T-helper 17 cell (primary cell): ENCODE measurements around the gene HIPK2. TPM values are rescaled to one million over a fixed set of nuclear protein-coding genes. Genes with fewer than 3 reads are reported as not detected.

ENCODE experiments used
- ATAC-seq: fragments of 150-1000 bp; cut with Tn5 transposase; 2 replicates; pipeline ENCODE4 v1.10.0; 2021; ENCODE audit warnings: mild to moderate bottlenecking, moderate library complexity
- DNase-seq, 3 donors: peaks; one replicate each; pipeline versions ENCODE4 v3.0.0 to v3.0.0-alpha.2; 2020 to 2021
- H3K9me3 ChIP-seq: one replicate; pipeline ENCODE4 v1.7.0; 2013; ENCODE audit warnings: low read length, mild to moderate bottlenecking; ENCODE audit not compliant: control insufficient read depth, poor library complexity, severe bottlenecking
- H3K27ac Mint-ChIP-seq: one replicate; pipeline ENCODE4 v1.8.0; 2022; ENCODE audit warnings: mild to moderate bottlenecking, moderate library complexity, mixed read lengths
- H3K27me3 Mint-ChIP-seq: one replicate; pipeline ENCODE4 v1.8.0; 2022; ENCODE audit warnings: mixed read lengths
- H3K36me3 Mint-ChIP-seq: one replicate; pipeline ENCODE4 v1.8.0; 2022; ENCODE audit warnings: low read depth, mixed read lengths
- H3K4me1 Mint-ChIP-seq: one replicate; pipeline ENCODE4 v1.8.0; 2022; ENCODE audit warnings: mild to moderate bottlenecking, mixed read lengths
- H3K4me3 Mint-ChIP-seq: one replicate; pipeline ENCODE4 v1.8.0; 2022; ENCODE audit warnings: mild to moderate bottlenecking, moderate library complexity, mixed read lengths
- total RNA-seq, 4 donors: library from RNA in 2 of 4; stranded (reverse) in 2 of 4; gene quantifications; one replicate each; pipeline ENCODE4 v1.2.3 and lab custom pipeline; 2022 to 2026

The HIPK2 gene
- total RNA-seq = 10 to 100 TPM; 36.9 to 42.9 TPM
- total RNA-seq (lab: John Stamatoyannopoulos, UW) = 61.1 to 87.7 reads per million in 2 donors

GRCh38 chr7:139777948-139778841, at the start of gene HIPK2:
Gene HIPK2 (minus strand): TSS chr7:139777998. CDS start chr7:139777623, 375 bp downstream.
- H3K9me3 ChIP-seq = no peaks in the 10 kb centered on the region
- peak within 1 kb of the TSS; percentile 99 for H3K27ac Mint-ChIP-seq
- peak within 1 kb of the TSS; percentile 99 for H3K4me3 Mint-ChIP-seq
- H3K27me3 Mint-ChIP-seq = peaks cover 21% of the 10 kb centered on the region
- DNase-seq (peak; percentile 62 to 64 (median 62)), ATAC-seq (peak; percentile 71)
- peaks cover 6% of the 10 kb centered on the region for H3K36me3 Mint-ChIP-seq
- peaks cover 44% of the 10 kb centered on the region for H3K4me1 Mint-ChIP-seq

GRCh38 chr7:139827042-139827441, 49.2 kb upstream of the HIPK2 start:
- DNase-seq = no peak
- Mint-ChIP-seq H3K27me3 (peaks cover 5% of the 10 kb centered on the region), H3K27ac (no peak overlapping the region), H3K36me3 (no peaks in the 10 kb centered on the region), H3K4me3 (peak overlapping the region; percentile 12), H3K4me1 (peaks cover 27% of the 10 kb centered on the region)
- H3K9me3 ChIP-seq = no peaks in the 10 kb centered on the region
- no peak for ATAC-seq

DNA sequence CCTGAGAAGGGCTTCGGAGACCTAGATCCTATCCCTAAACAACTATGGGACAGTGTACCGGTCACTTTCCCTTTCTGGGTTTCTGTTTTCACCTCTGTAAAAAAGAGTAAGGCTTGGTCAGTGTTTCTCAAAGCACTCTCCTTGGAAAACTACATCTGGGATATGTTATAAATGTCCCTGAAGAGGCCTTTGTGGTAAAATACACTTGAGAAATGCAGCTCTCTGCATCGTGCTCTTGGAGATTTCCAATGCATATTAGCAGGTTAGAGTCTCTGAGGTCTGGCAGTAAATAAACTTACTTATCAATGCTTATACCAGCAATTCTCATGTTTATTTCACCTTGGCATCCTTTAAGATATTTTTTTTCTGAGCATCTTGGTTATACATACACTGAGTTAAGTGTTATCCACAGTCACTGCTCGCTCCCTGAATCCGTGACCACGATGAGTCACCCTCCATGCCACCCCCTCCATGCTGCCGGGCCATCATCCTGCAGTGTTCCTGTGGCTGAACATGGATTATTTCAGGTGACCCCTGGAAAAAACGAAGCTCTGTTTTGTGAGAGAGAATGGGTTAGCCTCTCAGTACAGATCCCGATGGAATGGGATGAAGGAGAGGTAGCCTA, 48.0 kb upstream of the HIPK2 start:
- H3K27me3 Mint-ChIP-seq = peaks cover 5% of the 10 kb centered on the region
- no peak for ATAC-seq
- H3K27ac Mint-ChIP-seq = peak overlapping the region; percentile 82
- H3K4me3 Mint-ChIP-seq = no peak overlapping the region
- no peak for DNase-seq
- peaks cover 21% of the 10 kb centered on the region for H3K4me1 Mint-ChIP-seq
- H3K9me3 ChIP-seq = no peaks in the 10 kb centered on the region
- no peaks in the 10 kb centered on the region for H3K36me3 Mint-ChIP-seq

DNA sequence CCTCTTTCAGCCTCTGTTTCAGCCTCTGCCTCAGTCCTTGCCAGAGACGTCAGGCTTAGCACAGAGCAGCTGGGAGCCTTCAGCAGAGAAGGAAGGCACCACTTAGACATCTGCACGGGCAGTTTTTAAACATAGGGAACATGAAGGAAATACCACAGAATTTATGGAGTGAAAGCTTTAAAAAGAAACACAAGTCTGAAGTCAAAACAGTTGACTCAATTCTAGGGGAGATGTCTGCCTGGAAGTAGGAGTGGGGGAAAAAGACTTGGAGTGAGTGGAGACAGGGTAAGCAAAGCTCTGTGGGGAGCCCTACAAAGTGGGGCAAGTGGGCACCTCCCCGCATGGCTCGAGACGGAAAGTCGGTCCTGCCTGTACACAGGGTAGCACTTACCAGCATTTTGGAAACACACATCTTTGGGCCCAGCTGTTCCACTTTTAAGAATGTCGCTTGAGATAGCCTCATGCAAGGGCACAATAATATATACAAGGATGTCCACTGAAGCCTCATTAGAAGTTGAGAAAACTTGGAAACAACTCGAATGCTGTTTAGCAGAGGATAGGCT, 46.2 kb upstream of the HIPK2 start:
- ATAC-seq = no peak
- no peak overlapping the region for H3K4me3 Mint-ChIP-seq
- H3K27me3 Mint-ChIP-seq = peaks cover 5% of the 10 kb centered on the region
- no peaks in the 10 kb centered on the region for H3K36me3 Mint-ChIP-seq
- no peak overlapping the region for H3K27ac Mint-ChIP-seq
- no peaks in the 10 kb centered on the region for H3K9me3 ChIP-seq
- peaks cover 11% of the 10 kb centered on the region for H3K4me1 Mint-ChIP-seq
- DNase-seq = no peak

GRCh38 chr7:139822855-139823254, 45.1 kb upstream of the HIPK2 start:
- DNase-seq (no peak), ATAC-seq (no peak)
- peaks cover 10% of the 10 kb centered on the region for H3K4me1 Mint-ChIP-seq
- no peaks in the 10 kb centered on the region for H3K9me3 ChIP-seq
- H3K27ac Mint-ChIP-seq = no peak overlapping the region
- H3K27me3 Mint-ChIP-seq = peaks cover 5% of the 10 kb centered on the region
- no peaks in the 10 kb centered on the region for H3K36me3 Mint-ChIP-seq
- H3K4me3 Mint-ChIP-seq = no peak overlapping the region

DNA sequence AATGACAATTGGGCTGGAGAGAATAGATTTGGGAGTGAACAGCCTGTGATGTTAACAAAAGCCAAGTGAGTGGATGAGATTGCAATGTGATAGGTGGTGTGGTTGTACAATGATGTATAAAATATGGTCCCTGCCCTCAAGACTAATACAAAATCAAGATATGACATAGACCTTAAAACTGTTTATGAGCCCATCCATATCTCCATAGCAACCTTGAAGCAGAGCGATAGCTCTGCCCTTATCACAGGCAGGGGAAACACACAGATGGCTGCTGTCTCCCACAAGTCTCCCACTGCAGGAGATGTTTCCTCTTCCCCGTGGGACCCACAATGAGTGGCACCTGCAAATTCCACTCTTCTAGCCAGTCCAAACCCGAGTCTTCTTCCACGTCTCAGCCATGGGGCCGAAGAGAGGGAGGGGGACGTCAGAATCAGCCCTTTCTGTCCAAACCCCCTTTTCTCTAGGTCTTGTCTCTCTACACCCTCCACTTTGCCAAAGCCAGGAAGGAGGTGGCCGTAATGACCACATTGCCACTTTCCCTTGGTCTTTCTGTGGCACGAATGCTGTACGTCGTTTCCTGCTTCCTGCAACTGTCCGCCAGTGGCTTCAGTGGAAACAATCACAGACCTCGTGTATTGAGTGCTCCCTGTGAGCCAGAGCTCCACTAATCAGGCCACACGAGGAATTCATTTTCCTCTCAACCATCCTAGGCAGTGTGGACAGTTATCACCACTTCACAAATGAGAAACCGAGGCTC, 43.7 kb upstream of the HIPK2 start:
- peaks cover 4% of the 10 kb centered on the region for H3K36me3 Mint-ChIP-seq
- DNase-seq (no peak), ATAC-seq (peak; percentile 32)
- H3K4me3 Mint-ChIP-seq = no peak overlapping the region
- H3K4me1 Mint-ChIP-seq = no peaks in the 10 kb centered on the region
- H3K27ac Mint-ChIP-seq = no peak overlapping the region
- H3K27me3 Mint-ChIP-seq = no peaks in the 10 kb centered on the region
- no peaks in the 10 kb centered on the region for H3K9me3 ChIP-seq

- Mint-ChIP-seq H3K27me3 (no peaks in the 10 kb centered on the region), H3K4me3 (no peak overlapping the region), H3K4me1 (no peaks in the 10 kb centered on the region), H3K36me3 (peaks cover 4% of the 10 kb centered on the region), H3K27ac (no peak overlapping the region)
- ATAC-seq (no peak), DNase-seq (no peak)
- no peaks in the 10 kb centered on the region for H3K9me3 ChIP-seq
These were observed 42.3 kb upstream of the HIPK2 start for GRCh38 chr7:139820089-139820488.

DNA sequence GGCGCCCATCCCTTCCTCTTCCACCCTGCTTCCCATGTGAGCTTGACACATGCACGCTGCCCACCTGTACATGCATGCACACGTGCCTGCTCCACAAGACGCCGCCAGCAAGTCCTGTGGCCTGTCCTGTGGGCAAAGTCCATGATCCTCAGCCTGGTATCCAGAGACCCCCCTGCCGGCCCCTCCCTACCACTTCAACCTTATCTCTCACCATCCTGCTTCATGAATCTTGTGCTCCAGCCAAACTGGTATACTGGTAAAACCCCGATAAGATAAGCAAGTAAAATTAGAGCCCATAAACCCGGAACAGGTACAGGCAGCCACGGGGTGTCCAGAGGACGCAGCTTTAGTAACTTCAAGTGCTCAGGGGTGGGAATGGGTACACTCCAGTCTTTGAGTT, 39.5 kb upstream of the HIPK2 start:
- no peak for DNase-seq
- no peaks in the 10 kb centered on the region for H3K9me3 ChIP-seq
- no peaks in the 10 kb centered on the region for H3K4me1 Mint-ChIP-seq
- no peak overlapping the region for H3K27ac Mint-ChIP-seq
- peaks cover 4% of the 10 kb centered on the region for H3K36me3 Mint-ChIP-seq
- H3K27me3 Mint-ChIP-seq = no peaks in the 10 kb centered on the region
- no peak overlapping the region for H3K4me3 Mint-ChIP-seq
- no peak for ATAC-seq

GRCh38 chr7:139813689-139814088, 35.9 kb upstream of the HIPK2 start:
- ATAC-seq (no peak), DNase-seq (no peak)
- H3K27me3 Mint-ChIP-seq = peaks cover 2% of the 10 kb centered on the region
- no peak overlapping the region for H3K27ac Mint-ChIP-seq
- H3K4me1 Mint-ChIP-seq = peaks cover 2% of the 10 kb centered on the region
- H3K36me3 Mint-ChIP-seq = peaks cover 4% of the 10 kb centered on the region
- H3K4me3 Mint-ChIP-seq = no peak overlapping the region
- no peaks in the 10 kb centered on the region for H3K9me3 ChIP-seq

DNA sequence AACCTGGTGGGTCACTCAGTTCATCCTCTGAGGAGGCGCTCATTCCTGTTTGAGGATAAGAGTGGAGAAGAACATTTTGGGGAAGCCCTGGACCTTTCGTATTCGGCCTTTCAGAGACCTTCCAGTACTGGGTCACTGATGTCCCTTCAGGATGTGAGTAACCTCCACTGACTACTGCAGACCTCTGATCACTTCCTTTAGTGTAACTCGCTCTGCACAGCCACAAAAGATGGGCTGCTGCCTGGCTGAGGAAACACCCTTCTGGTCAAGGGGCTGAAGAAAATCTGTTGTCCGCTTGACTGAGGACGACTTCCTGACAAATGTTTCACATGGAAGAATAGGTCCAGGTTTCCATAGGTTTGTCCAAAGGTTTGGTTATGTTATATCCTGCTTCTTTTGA, 35.4 kb upstream of the HIPK2 start:
- DNase-seq (no peak), ATAC-seq (no peak)
- no peaks in the 10 kb centered on the region for H3K9me3 ChIP-seq
- no peak overlapping the region for H3K4me3 Mint-ChIP-seq
- H3K27ac Mint-ChIP-seq = no peak overlapping the region
- peaks cover 2% of the 10 kb centered on the region for H3K4me1 Mint-ChIP-seq
- H3K27me3 Mint-ChIP-seq = peaks cover 5% of the 10 kb centered on the region
- peaks cover 4% of the 10 kb centered on the region for H3K36me3 Mint-ChIP-seq

DNA sequence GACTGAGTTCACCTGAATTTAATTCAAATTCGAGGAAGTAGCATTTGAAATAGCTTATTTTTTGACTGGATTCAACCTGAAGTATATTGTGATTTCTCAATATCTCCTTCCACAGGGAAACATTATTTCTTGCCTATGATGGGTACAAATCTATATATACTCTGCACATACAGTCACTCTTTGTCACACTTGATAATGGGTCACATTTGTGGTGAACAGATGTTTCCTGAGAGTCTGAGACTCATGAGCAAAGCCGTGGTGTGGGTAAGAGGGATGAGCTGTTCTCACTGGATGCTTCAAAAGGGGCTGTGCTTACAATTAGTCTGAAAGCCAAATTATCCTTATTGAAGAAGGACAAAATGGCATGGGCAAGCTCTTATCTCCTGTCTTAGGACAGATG, 33.3 kb upstream of the HIPK2 start:
- no peak for ATAC-seq
- peaks cover 11% of the 10 kb centered on the region for H3K27me3 Mint-ChIP-seq
- H3K27ac Mint-ChIP-seq = no peak overlapping the region
- DNase-seq = no peak
- H3K4me3 Mint-ChIP-seq = no peak overlapping the region
- H3K36me3 Mint-ChIP-seq = peaks cover 3% of the 10 kb centered on the region
- no peaks in the 10 kb centered on the region for H3K9me3 ChIP-seq
- peaks cover 2% of the 10 kb centered on the region for H3K4me1 Mint-ChIP-seq

DNA sequence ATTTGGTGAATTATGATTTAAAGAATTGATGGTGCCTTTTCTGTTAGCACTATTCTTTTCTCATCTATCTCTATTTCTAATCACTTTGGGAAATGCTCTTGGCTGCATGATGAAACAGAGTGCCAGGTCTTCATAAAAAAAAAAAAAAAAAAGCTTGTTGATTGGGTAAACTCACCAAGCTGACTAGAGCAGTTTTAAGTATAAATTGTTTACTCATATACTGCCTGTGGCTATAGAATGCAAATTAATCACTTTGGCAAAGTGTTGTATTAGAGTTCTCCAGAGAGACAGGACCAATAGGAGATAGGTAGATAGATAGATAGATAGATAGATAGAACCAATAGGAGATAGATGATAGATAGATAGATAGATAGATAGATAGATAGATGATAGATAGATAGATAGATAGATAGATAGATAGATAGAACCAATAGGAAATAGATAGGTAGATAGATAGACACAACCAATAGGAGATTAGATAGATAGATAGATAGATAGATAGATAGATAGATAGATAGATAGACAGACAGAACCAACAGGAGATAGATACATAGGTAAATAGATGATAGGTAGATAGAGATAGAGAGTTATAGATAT, 31.1 kb upstream of the HIPK2 start:
- Mint-ChIP-seq H3K4me3 (no peak overlapping the region), H3K27ac (no peak overlapping the region), H3K27me3 (peaks cover 11% of the 10 kb centered on the region), H3K4me1 (peaks cover 2% of the 10 kb centered on the region), H3K36me3 (peaks cover 3% of the 10 kb centered on the region)
- DNase-seq = no peak
- ATAC-seq = no peak
- no peaks in the 10 kb centered on the region for H3K9me3 ChIP-seq
